Effector memory CD4-positive, alpha-beta T cell (primary cell): Measurements from ENCODE around the gene PRRG1.
"Not testable (repeated sequence)": the region's sequence is repeated elsewhere in the genome, so short reads cannot be mapped to it uniquely, and the experiment has no call there.

Experiments used
- DNase-seq, 3 donors: peaks; one replicate each; pipeline ENCODE4 v3.0.0-alpha.2; 2020
- H3K27ac ChIP-seq: 2 replicates; pipeline ENCODE4 v1.7.0; 2013; ENCODE audit warnings: mild to moderate bottlenecking, low read length, moderate library complexity; ENCODE audit not compliant: insufficient read depth, poor library complexity, severe bottlenecking
- H3K27me3 ChIP-seq: replicated peaks from 2 replicates; pipeline ENCODE4 v1.7.0; 2013; ENCODE audit warnings: mild to moderate bottlenecking, low read length; ENCODE audit not compliant: insufficient read depth, control insufficient read depth, poor library complexity, severe bottlenecking
- H3K36me3 ChIP-seq: 2 replicates; pipeline ENCODE4 v1.7.0; 2013; ENCODE audit warnings: mild to moderate bottlenecking, low read length, moderate library complexity; ENCODE audit not compliant: control insufficient read depth, insufficient read depth
- H3K4me1 ChIP-seq: 2 replicates; pipeline ENCODE4 v1.7.0; 2013; ENCODE audit warnings: low read length, mild to moderate bottlenecking; ENCODE audit not compliant: control insufficient read depth, insufficient read depth, poor library complexity, severe bottlenecking
- H3K4me3 ChIP-seq: 2 replicates; pipeline ENCODE4 v1.7.0; 2013; ENCODE audit warnings: low read length, low read depth, mild to moderate bottlenecking; ENCODE audit not compliant: insufficient read depth, poor library complexity, severe bottlenecking
- H3K9me3 ChIP-seq: 2 replicates; pipeline ENCODE4 v1.7.0; 2013; ENCODE audit warnings: mild to moderate bottlenecking, low read length, moderate library complexity; ENCODE audit not compliant: control insufficient read depth
- total RNA-seq, 3 donors: gene quantifications; one replicate each; lab custom pipeline; 2026; lab: John Stamatoyannopoulos, UW

The PRRG1 gene
- 0 reads per million in 3 donors for total RNA-seq

- H3K27ac ChIP-seq, result no peak within 1 kb of the TSS
- no peaks in the 10 kb centered on the region for H3K36me3 ChIP-seq
- DNase-seq, result no peak
- no peaks in the 10 kb centered on the region for H3K4me1 ChIP-seq
- H3K9me3 ChIP-seq, result no peaks in the 10 kb centered on the region
- H3K4me3 ChIP-seq, result no peak within 1 kb of the TSS
- H3K27me3 ChIP-seq, result no peaks in the 10 kb centered on the region
Measured at GRCh38 chrX:37349221-37350033, at the start of gene PRRG1. Gene PRRG1 (plus strand): TSS chrX:37349364. CDS start chrX:37406250, 56,886 bp downstream.

DNA sequence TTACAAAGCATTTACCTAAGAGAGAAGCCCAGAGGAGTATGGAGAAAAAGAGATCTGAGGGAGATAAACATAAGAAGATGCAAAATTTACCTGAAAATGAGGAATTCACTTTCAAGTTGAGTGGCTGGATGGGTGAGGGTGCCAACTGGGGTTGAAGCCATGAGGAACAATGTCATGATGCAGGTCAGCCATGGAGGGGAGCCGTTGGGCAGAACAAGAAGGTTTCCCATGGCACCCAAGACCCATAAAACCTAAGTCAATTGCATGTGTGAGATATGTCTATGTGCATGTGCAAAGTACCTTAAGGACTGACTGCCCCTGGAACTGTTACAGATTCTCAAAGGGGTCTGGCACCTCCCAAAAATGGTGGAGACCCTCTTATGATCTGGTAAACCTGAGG is 46.6 kb upstream of the PRRG1 start:
- no peak overlapping the region for H3K4me3 ChIP-seq
- no peak overlapping the region for H3K27ac ChIP-seq

GRCh38 chrX:37305238-37305637 is 43.9 kb upstream of the PRRG1 start:
- not testable (repeated sequence) for H3K4me3 ChIP-seq, H3K27ac ChIP-seq, H3K36me3 ChIP-seq, H3K4me1 ChIP-seq, H3K27me3 ChIP-seq, DNase-seq, H3K9me3 ChIP-seq

More for the DNA sequence above, 46.6 kb upstream of the PRRG1 start:
- H3K4me1 ChIP-seq, result no peaks in the 10 kb centered on the region
- DNase-seq, result no peak
- no peaks in the 10 kb centered on the region for H3K27me3 ChIP-seq
- no peaks in the 10 kb centered on the region for H3K9me3 ChIP-seq
- H3K36me3 ChIP-seq, result no peaks in the 10 kb centered on the region

- no peaks in the 10 kb centered on the region for H3K4me1 ChIP-seq
- no peak overlapping the region for H3K27ac ChIP-seq
- no peak for DNase-seq
- no peaks in the 10 kb centered on the region for H3K9me3 ChIP-seq
- H3K36me3 ChIP-seq, result no peaks in the 10 kb centered on the region
- H3K27me3 ChIP-seq, result no peaks in the 10 kb centered on the region
- H3K4me3 ChIP-seq, result no peak overlapping the region
Measured at GRCh38 chrX:37314531-37314930, 34.6 kb upstream of the PRRG1 start.

GRCh38 chrX:37315511-37316248 is 33.5 kb upstream of the PRRG1 start:
- Histone ChIP-seq H3K9me3 (no peaks in the 10 kb centered on the region), H3K4me3 (no peak overlapping the region), H3K36me3 (no peaks in the 10 kb centered on the region), H3K4me1 (no peaks in the 10 kb centered on the region), H3K27me3 (no peaks in the 10 kb centered on the region), H3K27ac (no peak overlapping the region)
- no peak for DNase-seq

DNA sequence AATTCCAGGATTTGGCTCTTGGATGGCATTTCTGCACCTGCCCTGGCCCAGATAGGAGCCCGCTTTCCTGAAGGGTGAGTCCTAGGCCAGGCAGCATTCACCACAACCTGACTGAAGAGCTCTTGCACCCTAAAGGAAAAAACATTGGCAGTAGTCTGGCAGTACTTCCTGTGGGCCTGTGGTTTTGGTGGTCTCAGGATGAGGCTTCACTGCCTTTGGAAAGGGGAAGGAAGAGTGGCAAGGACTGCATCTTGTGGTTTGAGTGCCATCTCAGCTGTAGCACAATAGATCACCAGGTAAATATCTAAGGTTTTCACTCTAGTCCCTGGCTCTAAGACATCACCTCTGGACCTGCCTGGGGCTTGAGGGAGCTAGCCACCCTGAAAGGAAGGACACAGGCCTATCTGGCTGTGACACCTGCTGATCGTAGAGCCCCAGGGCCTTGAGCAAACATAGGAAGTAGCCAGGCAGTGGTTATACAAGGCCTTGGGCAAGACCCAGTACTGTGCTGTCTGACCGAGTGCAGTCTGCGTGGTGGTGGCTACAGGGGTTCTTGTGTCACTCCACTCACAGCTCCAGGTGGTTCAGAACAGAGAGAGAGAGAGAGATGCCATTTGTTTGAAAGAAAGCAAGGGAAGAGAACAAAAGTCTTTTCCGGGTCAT is 28.5 kb upstream of the PRRG1 start:
- Histone ChIP-seq H3K27ac (no peak overlapping the region), H3K36me3 (no peaks in the 10 kb centered on the region), H3K4me3 (no peak overlapping the region), H3K27me3 (no peaks in the 10 kb centered on the region), H3K9me3 (no peaks in the 10 kb centered on the region), H3K4me1 (no peaks in the 10 kb centered on the region)
- no peak for DNase-seq

GRCh38 chrX:37330642-37331041 is 18.5 kb upstream of the PRRG1 start:
- Histone ChIP-seq H3K36me3 (no peaks in the 10 kb centered on the region), H3K27ac (no peak overlapping the region), H3K27me3 (no peaks in the 10 kb centered on the region), H3K9me3 (no peaks in the 10 kb centered on the region), H3K4me1 (no peaks in the 10 kb centered on the region), H3K4me3 (no peak overlapping the region)
- DNase-seq, result no peak

- Histone ChIP-seq H3K4me3 (no peak overlapping the region), H3K27ac (no peak overlapping the region), H3K36me3 (no peaks in the 10 kb centered on the region), H3K4me1 (no peaks in the 10 kb centered on the region), H3K9me3 (no peaks in the 10 kb centered on the region), H3K27me3 (no peaks in the 10 kb centered on the region)
- no peak for DNase-seq
Measured at GRCh38 chrX:37331546-37331945, 17.6 kb upstream of the PRRG1 start.

DNA sequence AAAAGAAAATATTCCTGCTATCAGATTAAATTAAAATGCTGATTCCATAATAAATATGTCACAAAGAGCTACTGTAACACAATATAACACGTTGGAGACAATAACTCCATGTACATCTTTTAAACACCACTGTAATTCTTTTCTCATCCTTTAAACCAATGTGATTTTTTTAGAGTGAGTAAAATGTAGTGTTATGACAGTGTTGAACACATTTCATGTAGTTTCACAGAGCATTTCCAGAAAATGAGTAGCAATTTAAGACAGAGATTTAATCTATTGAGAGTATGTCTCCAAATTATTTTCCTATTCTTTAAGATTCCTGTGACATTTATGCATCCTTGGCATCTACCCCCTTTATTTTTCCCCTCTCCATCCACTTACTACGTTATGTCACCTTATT is 17.1 kb upstream of the PRRG1 start:
- no peak overlapping the region for H3K27ac ChIP-seq
- no peak overlapping the region for H3K4me3 ChIP-seq
- no peak for DNase-seq

More for the DNA sequence above, 17.1 kb upstream of the PRRG1 start:
- H3K27me3 ChIP-seq, result no peaks in the 10 kb centered on the region
- no peaks in the 10 kb centered on the region for H3K4me1 ChIP-seq
- no peaks in the 10 kb centered on the region for H3K9me3 ChIP-seq
- no peaks in the 10 kb centered on the region for H3K36me3 ChIP-seq
